ENCODE measurements around the gene AFAP1L2.

- TF ChIP-seq POLR2AphosphoS5 (IDR thresholded peaks at IDR 0.05; ENCODE audit: low read depth, low read length) (no peak), POLR2A (IDR thresholded peaks at IDR 0.05; ENCODE audit: low read depth, low read length) (no peak)
Measured at GRCh38 chr10:114384181-114384580, 20.1 kb downstream of the AFAP1L2 start.
